ENCODE data around the gene ELP4.

- TF ChIP-seq CTCF (IDR thresholded peaks at IDR 0.05): no peak
- no peak for TF ChIP-seq POLR2A (IDR thresholded peaks at IDR 0.05)
Observed at GRCh38 chr11:31768749-31769640, 259.4 kb downstream of the ELP4 start.
